GM19099 (cell line): ENCODE data around the gene PTH2.

ENCODE experiments used
- POLR2A ChIP-seq: IDR thresholded peaks from 3 replicates; pipeline ENCODE4 v1.6.1; 2011; ENCODE audit warnings: low read depth; ENCODE audit not compliant: insufficient read length; ENCODE audit errors: extremely low read depth

PTH2 gene

DNA sequence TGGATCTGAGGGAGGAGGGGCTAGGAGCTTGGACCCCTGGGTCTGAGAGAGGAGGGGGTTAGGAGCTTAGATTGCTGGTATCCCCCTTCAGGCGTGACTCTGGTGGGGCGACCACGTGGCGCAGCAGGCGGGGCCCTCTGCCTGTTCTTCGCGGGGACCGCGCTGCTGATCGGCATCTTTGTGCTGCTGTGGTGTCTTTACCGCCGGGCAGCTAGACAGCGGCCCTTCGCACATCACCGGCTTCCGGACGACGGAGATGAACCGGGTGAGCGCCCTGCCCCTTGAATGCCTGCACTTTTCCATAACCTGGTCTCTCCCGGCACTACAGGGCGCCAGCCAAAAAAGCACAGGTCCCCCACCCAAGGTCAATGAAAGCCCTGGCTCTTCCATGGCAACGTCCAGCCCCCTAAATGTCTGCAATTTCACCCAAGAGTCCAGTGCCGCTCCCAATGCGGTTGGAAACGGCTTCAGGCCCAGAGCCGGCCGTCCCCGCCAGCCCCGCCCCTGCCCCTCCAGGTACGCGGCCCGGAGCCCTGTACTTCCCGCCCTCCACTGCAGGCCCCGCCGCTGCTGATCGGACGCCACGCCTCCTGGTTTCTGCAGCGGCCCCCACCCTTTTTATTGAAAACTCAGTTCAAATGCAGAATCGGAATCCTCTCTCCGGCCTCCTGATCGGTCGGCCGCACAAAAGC lies 4.8 kb upstream of the PTH2 start:
- TF ChIP-seq POLR2A = no peak

DNA sequence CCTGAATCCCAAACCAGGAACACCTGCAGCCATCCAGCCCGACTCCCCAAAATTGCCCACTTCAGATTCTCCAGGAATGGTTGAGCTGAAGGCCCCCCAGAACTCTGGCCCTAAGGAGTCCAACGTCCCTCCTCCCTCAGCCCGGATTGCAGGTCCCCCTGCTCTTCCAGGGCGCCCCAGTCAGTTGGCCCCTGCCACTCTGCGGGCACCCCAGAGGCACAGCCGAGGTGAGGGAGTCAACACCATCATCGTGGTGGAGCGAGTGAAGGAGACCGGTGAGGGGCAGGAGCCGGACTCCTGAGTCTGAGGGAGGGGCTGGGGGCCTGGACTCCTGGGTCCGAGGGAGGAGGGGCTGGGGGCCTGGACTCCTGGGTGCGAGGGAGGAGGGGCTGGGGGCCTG lies 4.1 kb upstream of the PTH2 start:
- TF ChIP-seq POLR2A = no peak

DNA sequence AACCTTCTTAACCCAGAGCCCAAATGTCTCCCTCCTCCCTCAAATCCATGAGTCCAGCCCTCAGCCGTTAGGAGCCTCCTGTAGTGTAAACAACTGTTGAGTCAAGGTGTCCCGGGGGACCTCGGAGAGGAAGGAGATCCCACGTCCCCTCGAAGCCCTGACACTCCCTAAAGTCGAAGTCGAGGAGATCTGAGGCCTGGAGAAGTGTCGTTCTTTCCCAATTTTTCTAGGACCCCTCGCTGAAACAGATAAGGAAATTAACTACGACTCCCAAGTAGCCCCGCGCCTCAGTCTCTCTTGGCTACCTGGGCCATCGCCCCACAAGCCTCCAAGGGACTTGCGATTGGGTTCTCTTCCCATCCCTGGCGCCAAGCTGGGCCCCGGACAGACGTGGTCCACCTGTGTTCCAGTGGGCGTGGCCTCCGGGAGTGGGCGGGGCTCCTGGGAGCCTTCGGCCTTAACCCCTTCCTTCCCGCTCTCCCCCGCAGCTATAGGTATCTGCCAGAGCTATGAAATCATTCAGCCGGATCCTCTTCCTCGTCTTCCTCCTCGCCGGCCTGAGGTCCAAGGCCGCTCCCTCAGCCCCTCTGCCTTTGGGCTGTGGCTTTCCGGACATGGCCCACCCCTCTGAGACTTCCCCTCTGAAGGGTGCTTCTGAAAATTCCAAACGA lies 2.8 kb upstream of the PTH2 start:
- TF ChIP-seq POLR2A = no peak

DNA sequence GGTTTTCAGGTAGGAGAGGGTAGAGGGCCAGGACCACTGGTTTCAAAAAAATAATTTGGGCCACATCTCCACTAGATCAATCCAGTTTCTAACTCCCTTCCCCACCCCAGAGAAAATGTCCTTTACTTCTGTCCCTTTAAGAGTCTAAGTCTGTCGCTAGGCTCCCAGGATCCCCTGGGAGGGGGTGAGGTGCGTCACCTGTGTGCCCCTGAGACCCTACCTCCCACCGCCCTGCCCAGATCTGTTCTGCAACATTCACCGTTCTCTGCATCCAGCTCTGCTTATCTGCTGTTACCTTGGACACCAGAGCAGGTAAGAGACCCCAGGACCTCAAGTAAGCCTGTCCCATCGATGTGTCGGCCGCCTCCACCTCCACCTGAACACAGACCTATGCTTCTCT lies 1.9 kb upstream of the PTH2 start, which contains the start of gene GFY:
Gene GFY, plus strand, starts transcription at position 211 of the 400 bp plus-strand sequence. CDS start 1,043 bp downstream, outside the sequence.
- no peak for TF ChIP-seq POLR2A

DNA sequence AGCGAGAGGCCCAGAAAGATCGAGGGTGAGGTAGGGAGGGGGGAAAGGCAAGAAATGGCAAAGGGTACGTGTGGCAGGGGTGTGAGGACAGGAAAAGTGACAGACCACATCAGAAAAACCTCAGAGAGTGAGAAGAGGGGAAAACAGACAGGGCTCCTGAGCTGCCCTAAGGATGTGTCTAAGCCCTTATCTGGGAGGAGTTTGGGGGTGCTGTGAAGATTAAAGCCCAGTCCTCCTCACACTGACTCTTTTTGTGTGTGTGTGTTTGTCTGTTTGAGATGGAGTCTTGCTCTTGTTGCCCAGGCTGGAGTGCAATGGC lies 703 bp upstream of the PTH2 start:
- TF ChIP-seq POLR2A = no peak

DNA sequence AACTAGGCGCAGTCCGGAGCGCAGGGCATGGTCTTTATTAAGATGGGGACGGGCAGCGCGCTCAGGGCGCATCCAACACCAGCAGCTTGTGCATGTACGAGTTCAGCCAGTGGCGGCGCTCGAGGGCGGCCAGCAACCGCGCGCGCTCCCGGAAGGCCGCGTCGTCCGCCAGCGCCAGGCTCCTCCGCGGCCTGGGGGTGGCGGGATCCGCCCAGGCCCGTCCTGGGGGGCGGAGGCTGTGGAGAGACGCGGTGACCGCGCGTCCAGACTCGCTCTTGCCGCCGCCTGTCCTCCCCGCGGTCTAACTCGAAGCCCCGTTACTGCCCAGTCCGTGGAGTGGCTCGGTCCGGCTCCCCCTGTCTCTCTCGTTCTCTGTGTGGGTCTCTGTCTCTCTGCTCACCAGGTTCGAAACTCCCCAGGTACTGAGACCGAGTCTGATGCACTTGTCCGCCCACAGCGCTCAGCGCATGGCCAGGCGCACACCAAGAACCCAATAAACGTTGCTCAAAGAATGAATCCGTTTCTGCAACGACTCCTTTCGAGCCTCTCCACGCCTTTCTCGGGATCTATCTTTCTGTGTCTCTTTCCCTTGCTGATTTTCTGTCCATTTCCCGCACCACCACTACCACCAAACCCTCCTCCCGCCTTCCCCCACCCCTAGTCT lies 702 bp downstream of the PTH2 start:
- no peak for TF ChIP-seq POLR2A

DNA sequence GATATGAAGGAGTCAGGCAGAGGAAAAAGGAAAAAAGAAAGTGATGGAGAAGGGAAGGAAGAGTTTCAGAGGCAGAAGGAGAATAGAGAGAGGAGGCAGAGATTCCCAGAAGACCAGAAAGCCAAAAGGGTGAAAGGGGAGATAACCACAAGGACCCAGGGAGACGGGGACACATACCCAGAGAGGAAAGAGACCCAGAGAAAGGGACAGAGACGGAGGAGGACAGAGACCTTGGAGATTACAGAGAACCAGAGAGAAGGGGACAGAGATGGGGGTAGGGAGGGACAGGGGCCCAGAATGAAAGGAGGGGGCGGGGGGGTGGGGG lies 1.4 kb downstream of the PTH2 start:
- TF ChIP-seq POLR2A = no peak

DNA sequence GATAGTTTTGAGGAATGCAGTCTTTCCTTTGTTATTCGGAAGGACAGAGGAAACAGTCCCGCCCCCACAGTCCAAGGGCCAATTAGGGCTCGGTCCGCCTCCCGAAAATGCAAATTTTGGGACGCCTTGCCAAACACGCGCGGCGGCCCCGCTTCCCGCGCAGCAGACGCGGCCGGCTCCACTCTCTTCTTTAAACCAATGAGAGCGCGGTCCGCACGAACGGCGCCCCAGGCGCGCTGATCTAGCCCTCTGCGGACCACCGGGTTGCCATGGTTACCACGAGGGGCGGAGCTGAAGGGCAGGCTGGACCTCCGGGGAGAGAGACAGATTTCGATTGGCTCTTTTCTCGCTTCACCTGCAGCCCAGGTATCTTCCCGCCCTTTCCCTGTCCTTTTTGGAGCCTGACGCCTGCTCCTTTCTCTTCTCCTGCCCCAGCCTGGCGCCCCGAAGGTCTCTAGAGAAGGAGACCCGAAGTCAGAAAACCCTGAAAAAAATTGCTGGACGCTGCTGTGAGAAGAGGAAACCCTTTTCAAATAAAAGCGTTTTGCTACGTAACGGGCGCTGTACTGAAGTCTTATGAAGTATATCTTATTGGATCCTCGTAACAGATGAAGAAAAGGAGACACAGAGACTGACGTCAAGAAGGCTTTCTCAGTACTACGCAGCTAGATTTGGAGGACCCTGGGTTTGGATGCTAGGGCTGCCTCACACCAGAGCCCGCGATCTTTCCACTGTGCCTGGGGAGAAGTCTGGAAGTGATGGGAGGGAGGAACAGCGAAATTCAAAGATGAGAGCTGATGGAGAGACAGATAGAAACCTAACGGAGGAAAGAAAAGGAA lies 2.0 kb downstream of the PTH2 start:
- TF ChIP-seq POLR2A = no peak

DNA sequence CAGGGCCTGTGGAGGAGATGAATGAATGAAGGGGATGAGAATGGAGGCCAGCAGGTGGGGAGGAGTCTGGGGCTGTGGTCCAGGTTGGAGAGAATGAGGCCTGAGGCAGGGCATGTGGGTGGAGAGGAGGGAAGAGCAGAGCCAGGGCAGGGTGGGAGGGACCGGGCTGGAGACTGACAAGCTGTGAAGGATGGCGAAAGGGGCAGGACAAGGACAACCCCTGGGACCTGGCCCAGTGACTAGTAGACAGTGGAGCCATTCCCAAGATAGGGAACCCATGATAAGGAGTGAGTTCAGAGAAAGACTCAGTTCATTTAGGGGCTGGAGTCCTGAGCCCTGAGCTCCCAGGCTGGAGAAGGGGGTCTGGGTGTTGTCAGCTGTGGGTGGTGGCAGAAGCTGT lies 3.0 kb downstream of the PTH2 start:
- no peak for TF ChIP-seq POLR2A

DNA sequence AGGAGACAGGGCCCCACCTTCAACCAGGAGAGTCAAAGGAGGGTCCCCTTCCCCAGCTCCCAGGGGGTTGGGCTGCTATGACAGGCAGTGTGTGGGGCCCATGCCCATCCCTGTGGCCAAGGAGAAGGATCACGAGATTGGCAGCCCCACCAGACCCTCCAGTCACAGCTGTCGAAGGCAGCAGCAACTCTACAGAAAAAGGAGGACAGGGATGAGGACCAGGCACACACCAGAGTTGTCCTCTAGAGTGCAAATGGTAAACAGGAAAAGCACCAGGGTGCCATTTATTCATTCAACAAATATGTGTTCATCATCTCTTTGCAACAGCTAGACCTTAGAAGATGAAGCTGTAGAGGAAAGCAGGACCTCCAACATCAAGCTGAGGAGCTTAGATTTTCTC lies 4.1 kb downstream of the PTH2 start:
- TF ChIP-seq POLR2A = no peak

DNA sequence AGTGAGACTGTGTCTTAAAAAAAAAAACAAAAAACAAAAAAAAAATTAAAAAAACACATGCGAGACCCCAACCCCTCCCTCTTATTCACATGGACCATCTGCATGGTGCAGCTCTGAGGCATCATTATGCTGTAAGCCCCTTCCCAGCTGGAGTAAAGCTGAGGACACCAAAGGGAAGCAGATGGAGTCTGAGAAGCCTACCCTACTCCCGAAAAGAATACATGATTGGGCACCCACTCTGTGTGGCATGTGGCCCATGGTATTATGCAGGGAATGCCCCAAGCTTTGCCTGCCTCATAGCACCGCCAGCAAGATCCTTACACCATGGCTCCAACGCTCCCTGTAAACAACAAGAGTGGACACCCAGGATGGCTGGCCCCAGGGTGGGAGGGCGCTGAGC lies 4.7 kb downstream of the PTH2 start:
- no peak for TF ChIP-seq POLR2A

DNA sequence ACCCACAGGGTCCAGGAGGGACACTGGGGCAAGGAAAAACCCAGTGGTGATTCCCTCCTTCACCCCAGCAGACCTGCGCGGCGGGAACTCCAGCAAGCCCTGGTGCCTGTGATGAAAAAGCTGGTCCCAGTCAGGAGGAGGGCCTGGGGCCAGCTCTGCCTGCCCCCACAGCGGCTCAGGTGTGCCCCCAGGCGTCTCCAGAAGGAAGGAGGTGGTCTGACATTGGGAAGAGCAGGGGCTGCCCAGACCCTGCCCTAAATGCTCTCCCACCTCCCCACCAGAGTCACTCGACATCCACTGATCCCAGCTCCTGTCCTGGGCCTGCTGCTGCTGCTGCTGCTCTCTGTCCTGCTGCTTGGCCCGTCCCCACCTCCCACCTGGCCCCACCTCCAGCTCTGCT lies 6.2 kb downstream of the PTH2 start:
- TF ChIP-seq POLR2A = no peak

DNA sequence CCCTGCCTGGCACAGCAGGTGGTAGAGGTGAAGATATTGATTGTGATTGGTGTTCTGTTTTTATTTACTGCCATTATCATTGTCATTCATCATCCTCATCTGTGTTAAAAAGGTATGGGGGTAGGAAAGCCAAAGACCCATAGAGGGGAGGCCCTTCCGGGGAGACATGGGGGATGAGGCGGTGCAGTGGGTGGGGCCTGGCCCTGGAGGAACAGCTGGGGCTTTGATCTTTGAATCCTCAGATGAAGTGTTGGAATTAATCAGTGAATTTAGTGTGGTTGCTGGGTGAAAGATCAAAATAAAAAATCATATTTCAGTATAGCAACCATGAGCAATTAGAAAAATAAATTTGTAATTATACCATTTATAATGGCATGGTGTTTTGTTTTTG lies 7.4 kb downstream of the PTH2 start:
- no peak for TF ChIP-seq POLR2A

DNA sequence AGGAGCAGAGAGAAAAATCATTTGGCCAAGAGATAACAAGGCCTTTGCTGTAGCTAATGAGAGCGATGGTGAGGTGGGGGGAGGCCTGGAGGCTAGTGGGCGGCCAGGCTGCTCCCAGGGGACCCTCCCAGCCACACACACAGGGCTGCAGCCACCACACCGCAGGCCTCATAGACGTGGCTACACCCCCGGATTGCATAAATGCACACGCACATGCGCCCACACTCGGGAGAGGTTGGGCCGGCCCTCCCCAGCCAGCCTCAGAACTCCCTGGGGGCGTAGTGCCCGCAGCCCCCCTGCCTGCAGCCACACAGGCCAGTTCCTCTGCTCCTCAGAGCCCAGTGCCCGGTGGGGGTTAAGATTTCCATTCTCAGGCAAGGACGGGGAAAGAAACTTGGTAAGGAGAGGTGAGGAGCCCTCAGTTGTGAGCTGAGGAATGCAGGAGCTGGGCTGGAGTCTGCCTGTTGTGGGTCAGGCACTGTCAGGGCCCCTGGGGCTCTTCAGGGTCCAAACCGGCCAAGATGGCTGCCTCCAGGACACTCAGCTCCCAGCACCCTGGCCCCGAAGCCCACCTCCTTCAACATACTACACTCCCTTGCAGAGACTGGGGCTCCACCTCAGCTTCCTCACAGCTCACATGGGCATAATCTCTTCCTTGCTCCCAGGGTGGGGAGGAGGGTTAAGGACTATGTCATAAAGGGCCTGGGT lies 8.0 kb downstream of the PTH2 start:
- TF ChIP-seq POLR2A = no peak

DNA sequence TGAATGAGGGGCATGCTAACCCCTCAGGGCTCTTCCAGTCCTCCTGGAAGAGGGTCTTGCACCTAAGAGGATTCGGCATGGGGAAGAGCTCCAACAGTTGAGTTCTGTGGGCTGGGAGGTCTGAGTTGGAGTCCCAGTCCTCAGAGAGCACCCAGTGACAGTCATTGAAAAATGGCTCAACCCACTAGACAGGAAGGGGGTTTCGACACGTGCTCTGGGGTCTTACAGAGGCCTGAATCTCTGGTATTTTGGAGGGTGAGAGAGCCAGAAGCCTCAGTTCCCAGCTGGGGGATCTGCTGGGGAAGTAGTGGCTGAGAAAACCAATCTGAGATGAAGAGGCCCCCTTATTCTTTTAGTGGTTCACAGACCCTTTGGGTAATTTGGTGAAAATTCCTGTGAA lies 9.0 kb downstream of the PTH2 start:
- TF ChIP-seq POLR2A = no peak
